Neural progenitor cell (in vitro differentiated cells): ENCODE data around the gene UBAP2.

Source experiments
- EZH2 ChIP-seq: fragments of 200-600 bp; sonication (generic); IDR thresholded peaks from 2 replicates; pipeline ENCODE4 v1.6.1; 2017; ENCODE audit warnings: antibody characterized with exemption, mild to moderate bottlenecking, moderate library complexity
- TF ChIP-seq, protein P1 (sequence below): fragments of 200-600 bp; sonication (generic); IDR thresholded peaks from 2 replicates; pipeline ENCODE4 v1.5.1; 2017; ENCODE audit warnings: antibody characterized with exemption, mild to moderate bottlenecking

DNA sequence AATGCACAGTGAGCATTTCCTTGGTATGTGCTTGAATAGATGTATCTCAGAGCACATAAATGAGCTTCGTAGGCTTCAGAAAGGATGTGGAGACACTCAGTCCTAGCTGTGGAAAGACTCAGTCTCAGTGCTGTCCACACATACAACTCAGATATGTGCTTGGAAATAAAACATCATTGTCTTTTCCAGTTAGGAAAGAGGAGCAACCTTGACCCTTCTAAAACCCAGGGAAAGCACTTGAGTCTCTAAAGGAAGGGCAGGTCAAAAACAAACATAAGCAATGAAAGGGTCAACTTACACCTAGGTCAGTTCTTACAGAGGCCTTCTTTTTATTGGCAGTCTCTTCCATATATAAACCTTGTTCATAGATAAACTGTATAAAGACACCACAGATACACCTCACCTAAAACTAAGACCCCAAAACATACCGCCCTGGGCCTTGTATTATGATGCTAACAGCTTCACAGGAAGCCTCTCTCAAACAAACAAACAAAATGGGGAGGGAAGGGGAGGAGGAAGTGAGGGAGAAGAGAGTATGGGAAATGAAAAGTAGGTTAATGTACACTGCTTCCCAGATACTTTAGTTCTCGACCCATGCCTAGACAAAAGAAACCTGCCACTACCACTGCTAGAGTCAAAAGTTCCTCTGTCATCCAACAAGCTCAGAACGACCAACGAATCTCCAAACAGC lies 114.4 kb downstream of the UBAP2 start:
- TF ChIP-seq, protein P1, sequence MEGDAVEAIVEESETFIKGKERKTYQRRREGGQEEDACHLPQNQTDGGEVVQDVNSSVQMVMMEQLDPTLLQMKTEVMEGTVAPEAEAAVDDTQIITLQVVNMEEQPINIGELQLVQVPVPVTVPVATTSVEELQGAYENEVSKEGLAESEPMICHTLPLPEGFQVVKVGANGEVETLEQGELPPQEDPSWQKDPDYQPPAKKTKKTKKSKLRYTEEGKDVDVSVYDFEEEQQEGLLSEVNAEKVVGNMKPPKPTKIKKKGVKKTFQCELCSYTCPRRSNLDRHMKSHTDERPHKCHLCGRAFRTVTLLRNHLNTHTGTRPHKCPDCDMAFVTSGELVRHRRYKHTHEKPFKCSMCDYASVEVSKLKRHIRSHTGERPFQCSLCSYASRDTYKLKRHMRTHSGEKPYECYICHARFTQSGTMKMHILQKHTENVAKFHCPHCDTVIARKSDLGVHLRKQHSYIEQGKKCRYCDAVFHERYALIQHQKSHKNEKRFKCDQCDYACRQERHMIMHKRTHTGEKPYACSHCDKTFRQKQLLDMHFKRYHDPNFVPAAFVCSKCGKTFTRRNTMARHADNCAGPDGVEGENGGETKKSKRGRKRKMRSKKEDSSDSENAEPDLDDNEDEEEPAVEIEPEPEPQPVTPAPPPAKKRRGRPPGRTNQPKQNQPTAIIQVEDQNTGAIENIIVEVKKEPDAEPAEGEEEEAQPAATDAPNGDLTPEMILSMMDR: no peak
- TF ChIP-seq EZH2: no peak
